KOPT-K1 (cell line): ENCODE results near the gene IHH.

Experiments
- H3K27ac ChIP-seq: fragments of 200-600 bp; sonication (generic); 2 replicates; pipeline ENCODE4 v1.5.1; 2016; ENCODE audit warnings: antibody characterized with exemption, mild to moderate bottlenecking, low read depth, low read length; ENCODE audit not compliant: poor library complexity, severe bottlenecking
- H3K36me3 ChIP-seq: fragments of 200-600 bp; sonication (generic); 2 replicates; pipeline ENCODE4 v1.5.1; 2017; ENCODE audit warnings: antibody characterized with exemption, mild to moderate bottlenecking, low read length, moderate library complexity; ENCODE audit not compliant: insufficient read depth
- H3K9me3 ChIP-seq: fragments of 200-600 bp; sonication (generic); 2 replicates; pipeline ENCODE4 v1.5.1; 2017; ENCODE audit warnings: antibody characterized with exemption, low read length, mild to moderate bottlenecking; ENCODE audit not compliant: insufficient read depth, poor library complexity, severe bottlenecking

The IHH gene

DNA sequence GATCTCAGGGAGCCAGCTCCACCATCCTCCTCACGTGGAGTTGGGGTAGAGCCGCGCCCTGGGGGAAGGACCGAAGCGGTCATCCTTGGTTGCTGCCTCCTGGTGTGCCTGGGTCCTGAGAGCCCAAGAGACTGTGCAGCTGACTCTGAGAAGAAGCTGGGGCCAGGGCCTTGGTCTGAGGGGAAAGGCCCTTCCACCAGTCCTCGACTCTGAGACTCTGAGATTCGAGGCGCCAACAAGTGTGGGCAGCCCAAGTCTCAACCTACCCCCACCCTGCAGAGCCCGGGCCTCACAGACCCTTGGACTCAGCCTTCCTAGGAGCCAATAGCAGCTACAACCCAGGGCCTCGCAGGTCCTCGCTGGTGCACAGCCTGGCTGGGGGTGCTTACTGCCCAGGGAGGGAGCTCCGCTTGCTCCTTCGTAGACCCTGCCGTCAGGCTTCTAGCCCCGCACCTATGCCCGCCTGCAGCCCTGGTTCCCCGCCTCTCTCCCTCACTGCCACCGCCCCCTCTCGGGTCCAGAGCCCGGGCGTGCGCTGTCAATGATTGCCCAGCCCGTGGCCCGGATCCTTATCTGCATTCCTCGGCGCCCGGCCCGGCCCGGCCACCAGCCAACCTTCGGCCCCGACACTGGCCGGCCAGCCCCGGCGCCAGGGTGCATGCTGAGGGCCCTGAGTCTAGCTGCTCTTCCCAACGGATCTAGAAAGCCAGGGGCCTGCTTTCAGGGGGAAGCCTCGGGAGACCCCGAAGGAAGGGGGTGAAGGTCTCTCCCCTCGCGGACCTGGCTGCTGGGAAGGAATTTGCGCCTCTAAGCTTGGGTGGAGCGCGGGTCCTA, 2.0 kb downstream of the IHH start:
- Histone ChIP-seq H3K27ac (no peak overlapping the region), H3K36me3 (no peaks in the 10 kb centered on the region), H3K9me3 (no peaks in the 10 kb centered on the region)

DNA sequence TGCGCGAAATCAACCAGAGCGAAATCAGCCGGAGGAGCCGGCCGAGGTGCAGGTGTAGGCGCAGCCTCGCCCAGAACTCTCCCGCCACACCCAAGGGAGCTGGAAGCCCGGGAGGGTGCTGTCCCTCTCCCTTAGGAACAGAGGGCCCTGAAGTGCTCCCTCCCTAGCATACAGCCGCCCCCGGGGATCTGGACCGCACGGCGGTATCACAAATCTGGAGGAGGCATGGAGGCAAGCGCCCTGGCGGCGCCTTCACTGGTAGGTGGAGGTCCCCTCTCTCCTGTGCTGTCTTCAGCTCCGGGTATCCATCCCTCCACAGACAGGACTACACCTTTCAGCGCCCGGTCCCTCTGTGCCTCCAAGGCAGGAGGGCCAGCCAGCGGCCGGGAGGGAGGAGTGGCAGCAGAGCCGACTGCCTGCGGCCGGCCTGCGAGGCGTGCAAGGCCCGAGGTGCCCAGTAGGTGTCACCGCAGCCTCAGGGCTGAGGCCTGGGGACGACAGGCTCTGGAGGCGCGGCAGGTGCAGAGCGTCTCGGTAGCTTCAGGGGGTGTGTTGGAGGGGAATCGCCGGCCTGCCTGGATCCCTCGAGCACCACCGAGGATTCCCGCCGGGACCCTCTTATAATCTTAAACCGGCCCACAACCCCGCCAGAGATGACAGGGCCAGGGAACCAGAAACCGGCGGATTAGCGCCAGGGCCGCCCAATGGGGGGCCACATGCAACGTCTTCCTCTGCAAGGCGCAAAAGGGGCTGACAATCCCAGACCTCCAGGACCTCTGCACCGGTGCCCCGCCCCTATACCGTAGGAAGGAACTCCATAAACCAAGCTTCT, 2.8 kb downstream of the IHH start:
- H3K27ac ChIP-seq, result no peak overlapping the region
- no peaks in the 10 kb centered on the region for H3K36me3 ChIP-seq
- H3K9me3 ChIP-seq, result no peaks in the 10 kb centered on the region

DNA sequence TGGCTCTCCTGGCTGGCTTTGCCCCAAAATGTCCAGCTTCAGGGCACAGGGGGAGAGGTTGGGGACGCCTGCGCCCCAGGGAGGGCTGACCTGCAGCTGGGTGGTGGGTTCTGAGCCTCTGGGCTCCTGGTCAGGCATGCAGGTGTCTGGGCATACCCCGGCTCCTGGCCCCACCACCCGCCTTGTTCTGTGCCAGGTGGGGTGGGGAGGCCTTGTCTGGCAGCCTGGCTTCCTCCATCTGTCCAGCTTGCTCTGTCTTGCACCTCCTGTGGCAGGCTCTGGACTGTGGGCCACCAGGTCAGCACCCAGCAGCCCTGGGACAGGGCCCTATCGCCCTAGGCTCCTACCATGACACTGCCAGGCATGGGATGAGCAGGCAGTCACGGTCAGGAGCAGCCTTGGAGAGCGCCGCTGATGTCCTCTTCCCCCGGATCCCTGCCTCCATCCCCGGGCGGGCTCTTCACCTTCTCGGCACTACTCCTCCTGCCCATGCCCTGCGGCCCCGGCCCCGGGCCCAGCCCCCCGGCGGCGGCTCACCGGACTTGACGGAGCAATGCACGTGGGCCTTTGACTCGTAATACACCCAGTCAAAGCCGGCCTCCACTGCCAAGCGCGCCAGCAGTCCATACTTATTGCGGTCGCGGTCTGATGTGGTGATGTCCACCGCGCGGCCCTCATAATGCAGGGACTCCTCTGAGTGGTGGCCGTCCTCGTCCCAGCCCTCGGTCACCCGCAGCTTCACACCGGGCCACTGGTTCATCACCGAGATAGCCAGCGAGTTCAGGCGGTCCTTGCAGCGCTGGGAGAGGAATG, 3.6 kb downstream of the IHH start:
- H3K27ac ChIP-seq, result no peak overlapping the region
- no peaks in the 10 kb centered on the region for H3K9me3 ChIP-seq
- H3K36me3 ChIP-seq, result no peaks in the 10 kb centered on the region

DNA sequence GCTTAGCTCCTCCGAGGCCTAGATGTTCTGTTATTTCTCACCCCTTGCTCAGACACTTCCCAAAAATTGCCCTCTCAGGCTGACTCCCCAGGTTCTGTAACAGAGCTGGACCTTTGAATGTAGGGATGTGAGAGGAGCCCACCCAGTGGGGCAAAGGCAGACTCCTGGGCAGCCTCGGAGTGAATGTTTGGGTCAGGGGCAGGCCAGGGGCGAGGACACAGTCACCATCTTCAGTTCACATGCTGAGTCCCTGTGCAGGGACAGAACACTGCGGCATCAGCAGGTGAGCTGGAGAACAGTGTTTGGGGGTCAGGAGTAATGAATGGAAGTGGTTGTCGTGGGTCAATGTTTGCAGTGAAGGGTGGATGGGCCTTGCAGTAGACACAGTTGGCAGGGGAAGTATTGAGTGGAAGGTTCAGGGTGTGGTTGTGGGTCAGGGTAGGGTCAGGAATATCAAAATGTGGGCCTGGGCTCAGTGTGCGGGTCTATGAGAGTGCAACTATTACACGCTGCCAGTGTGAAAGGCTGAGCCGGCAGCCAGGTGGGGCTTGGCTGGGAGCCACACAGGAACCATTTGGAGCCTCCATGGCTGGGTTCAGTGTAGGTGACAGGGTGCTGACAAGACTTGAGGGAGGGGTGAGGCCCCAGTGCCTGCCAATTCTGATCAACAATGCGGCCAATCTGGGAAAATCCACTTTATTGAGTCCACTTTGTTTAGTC, 4.4 kb downstream of the IHH start:
- Histone ChIP-seq H3K27ac (no peak overlapping the region), H3K36me3 (no peaks in the 10 kb centered on the region), H3K9me3 (no peaks in the 10 kb centered on the region)

DNA sequence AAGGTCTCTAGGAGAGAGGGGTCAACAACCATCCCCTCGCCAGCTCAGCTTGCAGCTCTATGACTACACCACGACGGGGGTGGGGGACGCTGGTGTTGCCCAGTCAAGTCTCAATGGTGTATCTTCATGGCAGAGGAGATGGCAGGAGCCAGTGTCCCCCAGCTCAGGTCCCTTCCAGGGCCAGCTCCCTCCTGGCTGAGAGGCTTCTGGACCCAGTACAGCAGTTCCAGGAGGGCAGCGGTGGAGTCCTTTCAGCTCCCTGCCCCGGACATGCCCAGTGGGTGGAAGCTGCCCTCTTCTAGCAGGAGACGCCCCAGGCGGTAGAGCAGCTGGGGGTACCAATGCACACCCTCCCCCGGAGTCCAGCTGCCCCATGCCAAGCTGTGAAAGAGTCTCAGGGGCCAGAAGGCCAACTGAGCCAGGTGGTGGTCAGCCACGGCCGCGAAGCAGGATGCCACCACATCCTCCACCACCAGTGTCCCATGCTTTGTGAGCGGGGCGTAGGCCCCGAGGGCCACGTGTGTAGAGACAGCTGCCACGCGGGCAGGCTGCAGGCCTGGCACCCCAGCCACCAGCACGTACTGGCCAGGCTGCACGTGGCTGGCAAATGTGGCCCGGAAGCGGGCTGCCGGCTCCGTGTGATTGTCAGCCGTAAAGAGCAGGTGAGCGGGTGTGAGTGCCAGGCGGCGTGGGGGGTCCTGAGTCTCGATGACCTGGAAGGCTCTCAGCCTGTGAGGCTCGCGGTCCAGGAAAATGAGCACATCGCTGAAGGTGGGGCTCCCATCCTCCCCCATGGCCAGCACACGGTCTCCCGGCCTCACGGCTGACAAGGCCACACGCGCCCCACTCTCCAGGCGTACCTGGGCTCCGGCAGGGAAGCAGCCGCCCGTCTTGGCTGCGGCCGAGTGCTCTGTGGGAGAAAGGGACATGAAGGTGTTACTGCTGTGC, 5.5 kb downstream of the IHH start:
- H3K9me3 ChIP-seq, result no peaks in the 10 kb centered on the region
- no peaks in the 10 kb centered on the region for H3K36me3 ChIP-seq
- no peak overlapping the region for H3K27ac ChIP-seq

- H3K27ac ChIP-seq, result no peak overlapping the region
- H3K36me3 ChIP-seq, result no peaks in the 10 kb centered on the region
- H3K9me3 ChIP-seq, result no peaks in the 10 kb centered on the region
These were observed 11.4 kb downstream of the IHH start for GRCh38 chr2:219049282-219049681.

GRCh38 chr2:219045937-219046550, 14.7 kb downstream of the IHH start:
- Histone ChIP-seq H3K27ac (no peak overlapping the region), H3K36me3 (no peaks in the 10 kb centered on the region), H3K9me3 (no peaks in the 10 kb centered on the region)

DNA sequence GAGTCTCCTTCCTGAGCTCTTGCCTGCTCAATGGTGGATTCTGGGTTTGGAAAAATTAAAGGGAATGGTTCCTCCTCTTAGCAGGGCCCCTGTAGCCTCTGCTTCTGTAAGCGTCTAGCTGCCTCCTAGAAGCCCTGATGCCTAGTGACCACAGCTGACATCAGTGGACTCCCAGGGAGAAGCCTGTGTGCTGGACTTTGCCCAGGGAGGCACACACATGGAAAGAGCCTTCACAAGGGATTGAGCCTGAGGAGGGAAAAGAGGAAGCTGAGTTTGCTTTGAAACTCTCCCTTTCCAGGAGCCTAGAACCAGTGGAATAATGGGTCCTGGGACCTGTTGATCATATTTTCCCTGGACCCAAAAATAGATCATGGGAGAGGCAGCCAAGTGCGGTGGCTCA, 18.0 kb downstream of the IHH start:
- Histone ChIP-seq H3K9me3 (no peaks in the 10 kb centered on the region), H3K27ac (no peak overlapping the region), H3K36me3 (no peaks in the 10 kb centered on the region)

GRCh38 chr2:219042157-219042556, 18.6 kb downstream of the IHH start:
- no peak overlapping the region for H3K27ac ChIP-seq
- no peaks in the 10 kb centered on the region for H3K36me3 ChIP-seq
- no peaks in the 10 kb centered on the region for H3K9me3 ChIP-seq

- Histone ChIP-seq H3K36me3 (no peaks in the 10 kb centered on the region), H3K9me3 (no peaks in the 10 kb centered on the region), H3K27ac (no peak within 1 kb of the TSS)
These were observed 19.5 kb downstream of the IHH start, which contains the start of gene CFAP65 for GRCh38 chr2:219041252-219041651. TSS of gene CFAP65 (minus strand) at chr2:219041516. CDS start at chr2:219039048, 2,468 bp downstream.

DNA sequence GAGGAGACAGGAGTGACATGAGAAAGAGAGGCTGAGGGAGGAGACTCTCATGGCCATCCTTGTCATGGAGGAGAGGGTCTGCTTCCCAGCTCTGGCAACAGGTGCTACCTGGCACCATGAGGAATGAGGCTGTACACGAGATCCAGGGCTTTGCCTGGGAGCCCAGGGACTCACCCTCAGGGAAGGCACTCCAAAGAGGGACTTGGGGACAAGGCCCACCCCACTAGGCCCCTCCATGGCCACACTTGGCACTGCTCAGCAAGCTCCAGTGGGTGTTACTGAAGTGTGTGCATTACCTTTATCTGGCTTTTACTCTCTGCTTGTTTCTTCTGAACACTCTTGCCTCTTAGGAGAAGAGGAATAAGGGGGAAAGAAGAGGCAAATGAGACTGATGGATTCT, 22.1 kb downstream of the IHH start:
- Histone ChIP-seq H3K9me3 (no peaks in the 10 kb centered on the region), H3K27ac (no peak overlapping the region), H3K36me3 (no peaks in the 10 kb centered on the region)

- Histone ChIP-seq H3K27ac (no peak overlapping the region), H3K36me3 (no peaks in the 10 kb centered on the region), H3K9me3 (no peaks in the 10 kb centered on the region)
These were observed 22.8 kb downstream of the IHH start for GRCh38 chr2:219037783-219038499.

DNA sequence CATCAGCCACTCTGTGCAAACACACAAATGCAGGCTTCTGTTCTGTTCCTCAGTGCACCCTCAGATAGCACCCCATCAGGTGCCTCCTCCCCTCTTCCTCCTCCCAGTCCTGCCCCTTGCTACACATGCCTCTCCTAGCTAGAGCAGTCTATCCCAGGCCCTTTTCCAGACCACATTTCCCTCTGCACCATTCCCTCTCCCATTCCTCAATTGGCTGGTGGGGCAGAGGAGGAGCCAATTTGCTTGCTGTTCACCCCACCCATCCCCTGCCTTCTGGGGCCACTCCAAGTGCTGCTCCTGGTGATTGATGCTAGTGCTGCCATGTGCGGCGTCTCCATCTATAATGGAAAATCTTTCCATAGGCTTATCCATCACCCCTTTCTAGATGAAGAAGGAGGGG, 24.8 kb downstream of the IHH start:
- H3K36me3 ChIP-seq, result no peaks in the 10 kb centered on the region
- H3K27ac ChIP-seq, result no peak overlapping the region
- no peaks in the 10 kb centered on the region for H3K9me3 ChIP-seq
